Subcutaneous adipose tissue (tissue), 4 donors: ENCODE measurements around the gene WIPF3. TPM values are rescaled to one million over a fixed set of nuclear protein-coding genes. Genes with fewer than 3 reads are reported as not detected.

ENCODE experiments used
- total RNA-seq, 4 donors: library from RNA; depleted of rRNA; stranded (reverse); fragments of >200 nt; gene quantifications; one replicate each; pipeline ENCODE4 v1.1.0, GENCODE V29; 2016
- TF ChIP-seq, protein P1 (sequence below): fragments of 450-650 bp; IDR thresholded peaks from one replicate; pipeline ENCODE4 v1.5.1; 2016; ENCODE audit warnings: low read depth, mild to moderate bottlenecking, control low read depth, antibody characterized with exemption, moderate library complexity

Gene WIPF3
- under 1 TPM; 0.17 to 0.65 (median 0.39) TPM for total RNA-seq

DNA sequence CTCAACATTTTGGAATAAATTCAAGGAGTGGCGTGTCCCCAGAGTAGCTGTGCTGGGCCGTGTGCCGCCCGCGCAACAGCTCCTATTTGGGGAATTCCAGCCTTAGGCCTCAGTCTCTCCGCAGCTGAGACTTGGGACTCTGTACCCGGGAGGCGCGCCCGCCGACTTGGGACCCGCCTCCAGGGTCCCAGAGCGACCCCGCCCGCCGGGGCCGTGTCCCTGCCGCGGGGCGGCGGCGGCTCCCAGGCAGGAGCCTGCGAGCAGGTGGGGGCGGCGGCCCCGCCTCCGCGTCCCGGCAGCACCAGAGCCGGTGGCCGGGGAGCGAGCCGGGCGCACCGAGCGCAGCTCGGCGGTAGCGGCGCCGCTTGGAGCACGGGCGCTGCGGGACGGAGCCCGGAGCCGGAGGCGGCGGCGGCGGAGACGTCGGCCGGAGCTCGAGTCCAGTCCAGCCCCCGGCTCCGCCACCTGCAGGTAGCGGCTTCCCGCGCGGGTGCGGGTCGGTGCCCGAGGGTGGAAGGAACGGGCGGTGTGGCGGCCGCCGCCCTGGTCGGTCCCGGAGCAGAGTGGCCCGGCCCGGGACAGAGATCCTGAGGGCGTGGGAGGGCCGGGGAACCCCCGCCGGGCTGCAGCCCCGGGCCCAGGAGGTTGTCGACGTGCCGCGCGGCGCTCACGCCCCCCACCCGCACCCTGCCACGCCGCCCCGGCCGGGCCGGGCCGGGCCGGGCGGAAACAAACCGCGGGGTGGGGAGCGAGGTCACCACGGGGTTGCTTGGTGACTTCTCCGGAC, at the start of gene WIPF3:
TSS of gene WIPF3 (plus strand) at position 301 of the 787 bp plus-strand sequence. CDS start 28,217 bp downstream, outside the sequence.
- TF ChIP-seq, protein P1, sequence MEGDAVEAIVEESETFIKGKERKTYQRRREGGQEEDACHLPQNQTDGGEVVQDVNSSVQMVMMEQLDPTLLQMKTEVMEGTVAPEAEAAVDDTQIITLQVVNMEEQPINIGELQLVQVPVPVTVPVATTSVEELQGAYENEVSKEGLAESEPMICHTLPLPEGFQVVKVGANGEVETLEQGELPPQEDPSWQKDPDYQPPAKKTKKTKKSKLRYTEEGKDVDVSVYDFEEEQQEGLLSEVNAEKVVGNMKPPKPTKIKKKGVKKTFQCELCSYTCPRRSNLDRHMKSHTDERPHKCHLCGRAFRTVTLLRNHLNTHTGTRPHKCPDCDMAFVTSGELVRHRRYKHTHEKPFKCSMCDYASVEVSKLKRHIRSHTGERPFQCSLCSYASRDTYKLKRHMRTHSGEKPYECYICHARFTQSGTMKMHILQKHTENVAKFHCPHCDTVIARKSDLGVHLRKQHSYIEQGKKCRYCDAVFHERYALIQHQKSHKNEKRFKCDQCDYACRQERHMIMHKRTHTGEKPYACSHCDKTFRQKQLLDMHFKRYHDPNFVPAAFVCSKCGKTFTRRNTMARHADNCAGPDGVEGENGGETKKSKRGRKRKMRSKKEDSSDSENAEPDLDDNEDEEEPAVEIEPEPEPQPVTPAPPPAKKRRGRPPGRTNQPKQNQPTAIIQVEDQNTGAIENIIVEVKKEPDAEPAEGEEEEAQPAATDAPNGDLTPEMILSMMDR: no peak

GRCh38 chr7:29763266-29763665, 43.0 kb upstream of the WIPF3 start:
- TF ChIP-seq, protein P1: no peak

DNA sequence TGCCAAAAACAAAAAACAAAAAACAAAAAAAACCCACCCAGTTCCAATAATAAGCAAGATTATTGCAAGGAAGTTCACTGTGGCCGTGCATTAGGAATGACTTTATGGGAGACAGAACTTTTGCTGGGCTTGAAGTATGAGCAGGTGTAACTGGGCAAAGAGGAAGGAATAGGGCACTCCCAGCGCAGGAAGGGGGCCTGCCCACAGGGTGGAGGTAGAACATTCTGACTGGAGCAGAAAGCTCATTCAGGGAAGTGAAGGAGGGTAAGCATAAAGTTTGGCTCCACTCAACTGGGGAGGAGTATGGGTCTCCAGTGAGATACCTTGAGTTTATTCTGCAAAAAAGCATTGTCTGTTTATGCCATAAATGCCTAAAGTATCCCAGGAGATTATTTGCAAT, 42.1 kb upstream of the WIPF3 start:
- TF ChIP-seq, protein P1: no peak

DNA sequence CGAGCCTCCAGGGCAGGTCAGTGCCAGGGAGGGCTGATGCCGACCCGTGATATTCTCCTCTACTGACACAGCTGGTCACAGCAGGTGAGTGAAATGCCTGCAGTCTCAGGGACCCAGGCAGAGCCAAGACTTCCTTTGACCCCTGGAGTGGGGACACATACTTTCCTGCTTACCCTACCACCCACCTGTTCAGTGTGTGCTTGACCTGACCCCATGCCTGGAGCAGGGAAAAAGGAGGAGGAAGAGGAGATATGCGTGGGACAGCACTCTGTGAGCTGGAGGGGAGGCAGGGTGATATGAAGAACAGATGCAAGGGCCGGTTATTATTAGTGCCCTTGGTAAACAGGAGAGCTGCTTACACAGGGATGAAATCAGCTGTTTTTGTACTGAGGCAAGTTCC, 40.8 kb upstream of the WIPF3 start:
- TF ChIP-seq, protein P1: no peak

- TF ChIP-seq, protein P1: no peak
These were observed 35.9 kb upstream of the WIPF3 start for GRCh38 chr7:29770371-29770770.

DNA sequence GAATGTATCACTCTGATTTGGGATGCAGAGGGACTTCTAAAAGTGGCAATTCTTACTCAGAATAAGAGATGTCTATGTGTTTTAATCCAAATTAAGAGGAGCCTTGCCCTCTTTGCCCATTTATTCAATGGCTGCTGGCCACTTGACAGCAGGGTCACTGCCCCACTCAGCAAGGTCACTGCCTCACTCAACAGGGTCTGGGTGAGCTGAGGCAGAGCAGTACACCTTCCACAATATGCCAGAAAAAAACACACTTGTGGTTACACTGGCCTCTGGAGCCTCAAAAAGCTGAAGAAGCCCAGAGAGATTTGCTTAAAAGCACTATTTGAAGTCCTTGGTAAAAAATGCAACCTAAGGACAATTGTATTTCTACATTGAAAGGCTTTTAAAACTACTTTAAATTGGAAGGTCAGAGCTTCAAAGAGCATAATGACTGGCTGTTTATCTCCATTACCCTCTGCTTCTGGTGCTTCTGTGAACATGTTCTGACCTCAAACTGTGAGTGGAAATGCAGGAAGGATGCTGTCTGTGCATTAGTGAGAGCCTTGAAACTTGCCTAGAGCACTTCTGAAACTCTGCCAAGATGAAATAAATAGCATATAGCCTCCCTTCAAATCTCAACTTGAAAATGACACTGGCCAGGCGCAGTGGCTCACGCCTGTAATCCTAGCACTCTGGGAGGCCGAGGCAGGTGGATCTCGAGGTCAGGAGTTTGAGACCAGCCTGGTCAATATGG, 35.1 kb upstream of the WIPF3 start:
- TF ChIP-seq, protein P1: no peak

DNA sequence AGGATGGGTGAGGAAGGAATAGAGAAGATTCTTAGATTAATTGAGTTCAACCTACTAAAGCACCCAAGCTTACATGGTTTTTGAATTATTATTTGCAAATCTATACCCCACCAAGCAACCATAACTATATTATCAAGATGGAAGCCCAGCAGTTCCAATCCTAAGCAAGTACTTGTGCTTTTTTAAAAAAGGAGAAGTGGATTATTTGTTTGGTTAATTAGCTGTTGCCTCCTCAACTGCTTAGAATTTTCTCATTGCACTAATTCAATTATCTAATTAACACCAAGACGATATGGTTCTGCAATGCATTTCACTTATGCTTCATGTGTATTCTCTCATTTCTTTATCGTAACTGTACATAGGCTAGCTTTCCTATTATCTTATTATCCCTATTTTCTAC, 27.3 kb upstream of the WIPF3 start:
- TF ChIP-seq, protein P1: no peak
